Left hindlimb (tissue), 1 donor: Measurements from ENCODE around the gene KCNT2.

ENCODE experiments used
- DNase-seq: peaks from one replicate; pipeline ENCODE4 v3.0.0-alpha.2; 2018

Gene KCNT2

GRCh38 chr1:196178083-196178635, 430.1 kb downstream of the KCNT2 start:
- no peak for DNase-seq
